GM12865 (cell line): ENCODE results near the gene ENC1.

ENCODE experiments used
- DNase-seq: peaks from one replicate; pipeline ENCODE4 v3.0.0; 2010; ENCODE audit warnings: low read depth
- H3K4me3 ChIP-seq: 2 replicates; pipeline ENCODE4 v1.5.1; 2011; ENCODE audit warnings: mild to moderate bottlenecking, low read depth, low read length, control low read depth
- CTCF ChIP-seq: IDR thresholded peaks from 2 replicates; pipeline ENCODE4 v1.5.1; 2011; ENCODE audit warnings: low read length, control low read depth, low read depth, inconsistent platforms; ENCODE audit not compliant: insufficient read depth; ENCODE audit errors: missing control alignments

The ENC1 gene

GRCh38 chr5:74608736-74609601 is 31.6 kb downstream of the ENC1 start:
- TF ChIP-seq CTCF: no peak
- no peak for DNase-seq
- H3K4me3 ChIP-seq: no peak overlapping the region

DNA sequence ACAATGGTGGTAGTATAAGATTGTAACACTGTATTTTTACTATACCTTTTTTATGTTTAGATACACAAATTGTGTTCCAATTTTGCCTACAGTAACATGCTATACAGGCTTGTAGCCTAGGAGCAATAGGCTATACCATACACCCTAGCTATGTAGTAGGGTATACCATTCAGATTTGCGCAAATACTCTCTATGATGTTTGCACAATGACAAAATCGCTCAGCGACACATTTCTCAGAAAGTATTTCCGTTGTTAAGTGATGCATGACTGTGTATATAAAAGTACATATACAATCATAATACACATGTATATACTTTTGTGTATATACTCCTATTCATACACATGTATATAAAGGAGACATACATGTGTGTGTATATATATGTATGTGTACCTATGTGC is 34.8 kb downstream of the ENC1 start:
- no peak for DNase-seq
- no peak for TF ChIP-seq CTCF

GRCh38 chr5:74603376-74603775 is 37.2 kb downstream of the ENC1 start:
- DNase-seq: no peak
- TF ChIP-seq CTCF: no peak
- H3K4me3 ChIP-seq: no peak overlapping the region

More for the DNA sequence above, 34.8 kb downstream of the ENC1 start:
- H3K4me3 ChIP-seq: no peak overlapping the region

DNA sequence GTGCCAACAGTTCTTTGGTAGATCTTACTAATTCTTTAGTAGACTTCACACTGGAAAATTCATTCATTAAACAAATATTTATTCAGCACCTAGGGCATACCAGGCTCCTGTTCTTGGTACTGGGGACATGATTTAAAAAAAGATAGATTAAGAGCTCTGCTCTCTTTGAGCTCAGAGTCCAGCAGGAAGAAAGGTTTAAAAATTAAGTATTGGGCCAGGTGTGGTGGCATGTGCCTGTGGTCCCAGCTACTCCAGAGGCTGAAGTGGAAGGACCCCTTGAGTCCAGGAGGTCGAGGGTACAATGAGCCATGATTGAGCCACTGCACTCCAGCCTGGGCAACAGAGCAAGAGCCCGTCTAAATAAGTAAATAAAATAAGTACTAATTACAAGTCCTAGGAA is 41.4 kb downstream of the ENC1 start:
- H3K4me3 ChIP-seq: no peak overlapping the region
- DNase-seq: no peak
- TF ChIP-seq CTCF: no peak

DNA sequence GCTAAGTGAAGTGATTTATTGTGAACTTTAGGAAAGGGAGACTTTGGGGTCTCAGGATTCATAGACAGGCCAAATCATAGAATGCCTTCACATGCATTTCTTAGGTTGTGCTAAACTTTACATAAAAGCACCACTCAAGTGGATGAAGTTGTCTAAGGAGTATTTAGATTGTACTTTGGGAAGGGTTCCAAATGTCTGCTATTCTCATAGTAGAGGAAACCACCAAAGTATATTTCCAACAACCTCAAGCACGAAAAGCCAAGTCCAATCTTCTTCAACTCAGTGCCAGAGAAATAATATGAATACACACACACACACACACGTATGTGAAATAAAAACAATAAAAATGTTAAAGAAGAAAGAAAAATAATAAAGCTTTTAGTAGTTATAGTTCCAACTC is 41.8 kb downstream of the ENC1 start:
- no peak for TF ChIP-seq CTCF
- no peak for DNase-seq
- no peak overlapping the region for H3K4me3 ChIP-seq

DNA sequence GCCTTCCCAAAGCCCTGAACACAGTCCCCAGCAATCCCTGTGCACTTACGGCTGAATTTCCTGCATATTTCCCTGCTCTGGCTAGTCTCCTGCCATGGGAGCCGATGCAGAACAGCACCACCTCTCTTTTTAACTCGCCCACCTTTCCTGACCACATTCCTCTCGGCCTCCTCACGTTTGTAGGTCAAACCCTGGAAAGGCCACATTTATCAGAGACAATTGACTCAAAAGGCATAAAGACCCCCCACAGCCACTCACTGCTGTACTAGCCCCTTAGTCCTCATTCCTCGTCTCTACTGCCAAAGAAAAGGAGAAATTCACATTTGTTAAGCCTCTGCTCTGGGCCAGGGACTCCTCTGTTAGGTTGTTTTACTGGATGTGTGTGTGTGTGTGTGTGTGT is 43.6 kb downstream of the ENC1 start:
- no peak for DNase-seq
- no peak for TF ChIP-seq CTCF

More for the DNA sequence above, 43.6 kb downstream of the ENC1 start:
- no peak overlapping the region for H3K4me3 ChIP-seq
